CD14-positive monocyte (primary cell): ENCODE results near the gene OPN1MW2. TPM values are rescaled to one million over a fixed set of nuclear protein-coding genes. Genes with fewer than 3 reads are reported as not detected.
A peak's percentile ranks its signal among the peaks of the same experiment; 100 is the strongest.
"Not testable (repeated sequence)": the region's sequence is repeated elsewhere in the genome, so short reads cannot be mapped to it uniquely, and the experiment has no call there.

Experiments used
- DNase-seq, 3 donors: peaks; one replicate each; pipeline ENCODE4 v3.0.0-alpha.2; 2011 to 2022
- H2AFZ ChIP-seq: 2 replicates; pipeline ENCODE4 v1.6.0; 2012; ENCODE audit warnings: mild to moderate bottlenecking, low read depth, low read length, inconsistent platforms; ENCODE audit not compliant: insufficient read depth, poor library complexity, severe bottlenecking
- H3K27ac ChIP-seq, 2 donors: 1 replicate in 1 of 2; 2 replicates in 1 of 2; pipeline ENCODE4 v1.5.1; 2012 to 2013; ENCODE audit warnings: low read length in 2 of 2, control low read depth in 1 of 2, inconsistent platforms in 1 of 2, low read depth in 1 of 2, mild to moderate bottlenecking in 1 of 2
- H3K27me3 ChIP-seq, 2 donors: one replicate each; pipeline versions ENCODE4 v1.6.0 to v1.6.1; 2011 to 2013; ENCODE audit warnings: low read length in 2 of 2; ENCODE audit not compliant: control insufficient read depth in 2 of 2, insufficient read depth in 2 of 2
- H3K36me3 ChIP-seq, 2 donors: replicated peaks in 1 of 2; 1 replicate in 1 of 2; 2 replicates in 1 of 2; pipeline versions ENCODE4 v1.5.1 to v1.6.1; 2012 to 2013; ENCODE audit warnings: low read length in 2 of 2, control low read depth in 1 of 2, inconsistent platforms in 1 of 2, mild to moderate bottlenecking in 1 of 2; ENCODE audit not compliant: insufficient read depth in 2 of 2, control insufficient read depth in 1 of 2
- H3K4me1 ChIP-seq, 2 donors: 1 replicate in 1 of 2; 2 replicates in 1 of 2; pipeline versions ENCODE4 v1.5.1 to v1.6.1; 2012 to 2013; ENCODE audit warnings: low read length in 2 of 2, control low read depth in 1 of 2, inconsistent platforms in 1 of 2, mild to moderate bottlenecking in 1 of 2, moderate library complexity in 1 of 2; ENCODE audit not compliant: insufficient read depth in 2 of 2, control insufficient read depth in 1 of 2
- H3K4me2 ChIP-seq: replicated peaks from 2 replicates; pipeline ENCODE3; 2012; ENCODE audit warnings: low read length, moderate library complexity, mild to moderate bottlenecking; ENCODE audit not compliant: poor library complexity, severe bottlenecking; ENCODE audit errors: extremely low read depth
- H3K4me3 ChIP-seq, 3 experiments: fragments of 200-600 bp in 1 of 3; sonication (generic) in 1 of 3; replicated peaks in 1 of 3; 1 replicate in 2 of 3; 2 replicates in 1 of 3; pipeline ENCODE4 v1.5.1; 2011 to 2013; ENCODE audit warnings: low read length in 3 of 3, mild to moderate bottlenecking in 3 of 3, control low read depth in 2 of 3, low read depth in 2 of 3, inconsistent platforms in 1 of 3, moderate library complexity in 1 of 3
- H3K79me2 ChIP-seq: 2 replicates; pipeline ENCODE4 v1.6.0; 2012; ENCODE audit warnings: mild to moderate bottlenecking, control low read depth, inconsistent platforms, low read length, moderate library complexity; ENCODE audit not compliant: insufficient read depth
- H3K9ac ChIP-seq: 2 replicates; pipeline ENCODE4 v1.6.0; 2017; ENCODE audit warnings: low read length, mild to moderate bottlenecking; ENCODE audit not compliant: insufficient read depth, poor library complexity, severe bottlenecking
- H3K9me3 ChIP-seq, 2 donors: replicated peaks in 1 of 2; 1 replicate in 1 of 2; 2 replicates in 1 of 2; pipeline versions ENCODE4 v1.5.1 to v1.6.1; 2012 to 2013; ENCODE audit warnings: low read length in 2 of 2, control low read depth in 1 of 2; ENCODE audit not compliant: control insufficient read depth in 1 of 2, insufficient read depth in 1 of 2
- H4K20me1 ChIP-seq: 2 replicates; pipeline ENCODE4 v1.6.0; 2012; ENCODE audit warnings: mild to moderate bottlenecking, low read length, control low read depth, moderate library complexity; ENCODE audit not compliant: insufficient read depth
- H3K27ac Mint-ChIP-seq, 7 donors: one replicate each; pipeline ENCODE4 v1.8.0; 2020; ENCODE audit warnings: mild to moderate bottlenecking in 7 of 7, mixed read lengths in 7 of 7, moderate library complexity in 6 of 7, inconsistent platforms in 2 of 7
- H3K27me3 Mint-ChIP-seq, 3 donors: one replicate each; pipeline ENCODE4 v1.8.0; 2021 to 2022; ENCODE audit warnings: low read depth in 3 of 3, mild to moderate bottlenecking in 3 of 3, mixed read lengths in 3 of 3, moderate library complexity in 3 of 3, inconsistent platforms in 1 of 3
- H3K36me3 Mint-ChIP-seq, 2 donors: one replicate each; pipeline ENCODE4 v1.8.0; 2020; ENCODE audit warnings: mixed read lengths in 2 of 2, inconsistent platforms in 1 of 2, mild to moderate bottlenecking in 1 of 2
- H3K4me1 Mint-ChIP-seq: one replicate; pipeline ENCODE4 v1.8.0; 2020; ENCODE audit warnings: mild to moderate bottlenecking, mixed read lengths
- H3K4me3 Mint-ChIP-seq, 2 donors: one replicate each; pipeline ENCODE4 v1.8.0; 2020; ENCODE audit warnings: mild to moderate bottlenecking in 2 of 2, mixed read lengths in 2 of 2, moderate library complexity in 1 of 2
- H3K9me3 Mint-ChIP-seq, 7 donors: one replicate each; pipeline ENCODE4 v1.8.0; 2020 to 2022; ENCODE audit warnings: mixed read lengths in 7 of 7, mild to moderate bottlenecking in 6 of 7, moderate library complexity in 6 of 7, inconsistent platforms in 2 of 7
- WGBS: methylation state at CpG from one replicate; pipeline ENCODE4 v1.1.5; 2013; ENCODE audit warnings: missing lambda C conversion rate; ENCODE audit not compliant: insufficient coverage; 5-methylcytosine and 5-hydroxymethylcytosine counted together
- intact Hi-C, 2 donors: fragments of 100-400 bp; cut with micrococcal nuclease; formaldehyde crosslinking; loops; one replicate each; pipeline versions ENCODE4 v1.15.0 to v1.15.1; 2023
- polyA plus RNA-seq, 3 donors: library from polyadenylated mRNA; depleted of rRNA in 1 of 3; unstranded in 2 of 3; stranded (reverse) in 1 of 3; fragments of 300-500 nt in 2 of 3; fragments of >200 nt in 1 of 3; fragmentation: Illumina TruSeq in 2 of 3; gene quantifications; 1 replicate in 2 of 3; 2 replicates in 1 of 3; pipeline ENCODE4 v1.2.3, GENCODE V29; 2012 to 2021

The OPN1MW2 gene
- polyA plus RNA-seq, 3 donors: not detected

GRCh38 chrX:154239982-154240503 is 20.5 kb downstream of the OPN1MW2 start:
- H3K27me3 ChIP-seq, H3K4me1 Mint-ChIP-seq, H3K9ac ChIP-seq, H3K4me3 ChIP-seq, H3K4me3 Mint-ChIP-seq, H4K20me1 ChIP-seq, H3K4me2 ChIP-seq, H2AFZ ChIP-seq, H3K27me3 Mint-ChIP-seq, H3K36me3 ChIP-seq, H3K27ac ChIP-seq, intact Hi-C loops, H3K4me1 ChIP-seq, H3K9me3 ChIP-seq, H3K79me2 ChIP-seq, H3K36me3 Mint-ChIP-seq: not testable (repeated sequence)
- WGBS: 89% methylated on average over 4 of the region's 8 CpGs
- H3K27ac Mint-ChIP-seq: peak overlapping the region in 2 of 7 donors; percentile 22 to 60
- H3K9me3 Mint-ChIP-seq: peaks cover 0 to 12% (median 3%) of the 10 kb centered on the region in 7 donors
- peak in 1 of 3 donors; percentile 0 for DNase-seq

- H3K36me3 Mint-ChIP-seq, H3K9ac ChIP-seq, intact Hi-C loops, H3K27me3 Mint-ChIP-seq, H3K9me3 Mint-ChIP-seq, H3K4me3 Mint-ChIP-seq, DNase-seq, H2AFZ ChIP-seq, H3K27ac Mint-ChIP-seq, H3K4me1 Mint-ChIP-seq, H3K4me1 ChIP-seq, H3K36me3 ChIP-seq, H4K20me1 ChIP-seq, H3K27ac ChIP-seq, H3K9me3 ChIP-seq, H3K4me2 ChIP-seq, H3K79me2 ChIP-seq, H3K27me3 ChIP-seq, H3K4me3 ChIP-seq: not testable (repeated sequence)
- no CpG with 5 or more reads among the region's 17 CpGs for WGBS
Observed at GRCh38 chrX:154247377-154248045, 28.0 kb downstream of the OPN1MW2 start.

- H3K4me1 Mint-ChIP-seq, H3K9me3 Mint-ChIP-seq, H3K4me2 ChIP-seq, H3K4me3 ChIP-seq, H3K4me1 ChIP-seq, H4K20me1 ChIP-seq, H3K27ac Mint-ChIP-seq, H3K27me3 Mint-ChIP-seq, intact Hi-C loops, DNase-seq, H3K9me3 ChIP-seq, H3K36me3 ChIP-seq, H3K27ac ChIP-seq, H3K9ac ChIP-seq, H3K79me2 ChIP-seq, H3K4me3 Mint-ChIP-seq, H2AFZ ChIP-seq, H3K36me3 Mint-ChIP-seq, H3K27me3 ChIP-seq: not testable (repeated sequence)
- no CpG with 5 or more reads among the region's 10 CpGs for WGBS
Observed at GRCh38 chrX:154248076-154248475, 28.5 kb downstream of the OPN1MW2 start.

GRCh38 chrX:154257282-154257681 is 37.7 kb downstream of the OPN1MW2 start, which contains the start of gene OPN1MW3:
TSS of gene OPN1MW3 (plus strand) at chrX:154257582. CDS start at chrX:154257620, 38 bp downstream.
- H3K27me3 Mint-ChIP-seq, H3K4me2 ChIP-seq, H3K27ac Mint-ChIP-seq, H3K4me1 ChIP-seq, H3K9me3 ChIP-seq, H3K9ac ChIP-seq, H3K36me3 ChIP-seq, H3K9me3 Mint-ChIP-seq, H3K4me3 Mint-ChIP-seq, DNase-seq, H3K4me3 ChIP-seq, H3K36me3 Mint-ChIP-seq, intact Hi-C loops, H3K27ac ChIP-seq, H2AFZ ChIP-seq, H3K4me1 Mint-ChIP-seq, H4K20me1 ChIP-seq, H3K79me2 ChIP-seq, H3K27me3 ChIP-seq: not testable (repeated sequence)
- WGBS: no CpG with 5 or more reads among the region's 17 CpGs
